Measurements from ENCODE around the gene NOP10.
"Not testable (repeated sequence)": the region's sequence is repeated elsewhere in the genome, so short reads cannot be mapped to it uniquely, and the experiment has no call there.

Gene NOP10

DNA sequence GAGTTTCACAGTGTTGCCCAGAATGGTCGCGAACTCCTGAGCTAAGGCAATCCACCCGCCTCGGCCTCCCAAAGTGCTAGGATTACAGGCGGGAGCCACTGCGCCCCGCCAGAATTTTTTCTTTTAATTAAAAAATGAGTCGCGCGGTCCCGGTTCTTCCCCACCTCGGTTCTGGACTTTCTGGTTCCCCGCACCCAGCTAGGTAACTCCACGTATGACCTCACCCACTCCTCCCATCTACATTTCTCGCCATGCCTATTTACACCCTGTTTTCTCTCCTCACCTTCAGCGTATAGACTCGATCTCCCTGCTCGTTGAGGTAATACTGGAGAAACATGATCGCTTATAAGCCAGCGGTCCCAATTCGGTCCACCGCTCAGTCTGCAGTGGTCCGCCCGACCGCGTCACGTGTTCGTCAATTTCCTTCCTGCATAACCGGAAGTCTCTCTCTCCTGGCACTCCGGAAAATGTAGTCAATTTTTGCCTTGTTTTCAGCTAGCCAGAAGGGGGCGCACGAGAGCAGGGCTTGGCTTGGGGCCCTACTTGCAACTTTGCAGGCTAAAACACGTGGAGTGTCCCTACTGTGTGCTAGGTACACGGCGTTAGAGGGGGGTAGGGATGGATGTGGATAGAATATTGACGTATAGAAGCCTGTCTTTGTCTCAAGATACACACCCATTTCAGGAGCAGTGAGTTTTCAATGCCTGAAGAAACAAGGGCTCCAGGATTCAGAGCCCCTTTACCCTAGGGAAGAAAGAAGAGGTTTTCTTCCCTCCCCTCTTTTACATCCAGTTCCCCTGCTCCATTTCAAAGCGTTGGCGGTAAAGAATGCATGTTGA, at the start of gene NOP10, which contains the start of gene NUTM1:
TSS of gene NOP10 (minus strand) at position 400 of the 839 bp plus-strand sequence. CDS start at position 337, 63 bp downstream.
TSS of gene NUTM1 (plus strand) at position 579 of the 839 bp plus-strand sequence. CDS start 382 bp downstream, outside the sequence.
- DNase-seq: peak; percentile 91 to 93

DNA sequence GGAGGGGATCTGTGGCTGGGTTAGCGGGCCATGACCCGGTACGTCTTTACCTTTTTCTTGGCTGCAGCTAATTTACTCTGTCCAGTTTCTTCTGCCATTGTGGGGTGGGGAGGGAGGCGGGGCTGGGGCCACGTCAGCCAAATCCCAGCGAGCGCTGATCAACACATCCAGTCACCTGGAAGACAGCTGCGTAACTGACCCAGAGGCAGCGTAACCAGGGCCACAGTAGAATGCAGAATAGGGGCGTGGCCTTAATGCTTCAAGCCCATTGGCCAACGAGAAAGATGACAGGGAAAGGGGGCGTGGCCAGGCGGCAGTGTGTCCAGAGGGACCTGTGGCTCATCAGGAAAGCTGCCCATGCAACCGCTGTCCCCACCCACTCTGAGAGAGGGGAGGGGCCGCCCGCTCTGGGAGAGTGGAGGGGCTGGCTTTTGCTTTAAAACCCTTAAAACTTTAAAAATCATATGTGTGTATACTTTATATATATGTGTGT, 46.7 kb upstream of the NOP10 start:
- not testable (repeated sequence) for DNase-seq

DNA sequence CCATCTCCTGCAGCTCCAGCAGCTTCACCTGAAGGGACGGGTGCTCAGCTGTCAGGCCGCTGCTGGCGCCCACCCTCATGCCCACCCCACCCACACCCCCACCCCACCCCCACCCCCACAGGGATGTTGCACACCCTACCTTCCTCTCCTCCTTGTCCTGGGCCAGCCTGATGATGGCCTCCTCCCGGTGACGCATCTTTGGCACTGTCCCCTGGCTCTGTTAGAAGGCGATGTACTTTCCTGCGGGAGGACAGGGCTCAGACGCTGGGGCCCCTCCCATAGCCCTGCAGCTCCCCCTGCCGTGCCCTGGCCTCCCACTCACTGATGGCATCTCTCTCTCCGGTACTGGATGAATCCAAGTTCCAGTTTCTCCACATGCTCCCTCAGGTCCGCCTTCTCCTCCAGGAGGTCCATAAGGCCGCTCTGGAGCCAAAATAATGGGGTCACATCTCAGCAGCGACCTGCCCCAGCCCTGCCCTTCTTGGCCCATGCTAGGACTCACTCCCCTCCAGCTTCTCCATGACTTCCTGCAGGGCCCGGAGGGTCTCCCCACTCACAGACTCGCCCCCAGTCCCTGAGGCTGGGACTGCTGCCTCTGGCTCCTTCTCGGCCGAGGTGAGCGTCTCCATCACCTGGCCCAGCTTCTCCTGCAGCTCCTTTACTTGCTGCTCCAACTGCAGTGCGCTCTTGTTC, 39.0 kb upstream of the NOP10 start:
- DNase-seq: not testable (repeated sequence)

DNA sequence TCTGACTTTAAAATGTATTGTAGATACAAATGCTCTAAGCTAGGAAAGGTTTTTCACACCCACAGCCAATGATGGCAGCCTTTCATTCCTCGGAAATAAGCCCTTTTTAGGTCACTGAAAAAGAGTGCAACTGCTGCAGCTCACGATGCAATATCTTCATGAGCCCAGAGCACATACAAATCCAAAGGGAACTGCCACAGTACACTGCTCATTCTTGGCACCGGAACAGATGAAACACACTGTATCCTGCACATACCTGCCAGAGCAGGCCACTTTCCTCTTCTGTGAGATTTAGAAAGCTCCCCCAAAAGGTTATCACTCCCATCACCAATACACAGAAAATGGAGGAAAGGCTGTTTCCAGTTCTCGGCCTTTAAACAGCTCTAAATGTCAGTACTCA, 37.6 kb upstream of the NOP10 start:
- DNase-seq: not testable (repeated sequence)

DNA sequence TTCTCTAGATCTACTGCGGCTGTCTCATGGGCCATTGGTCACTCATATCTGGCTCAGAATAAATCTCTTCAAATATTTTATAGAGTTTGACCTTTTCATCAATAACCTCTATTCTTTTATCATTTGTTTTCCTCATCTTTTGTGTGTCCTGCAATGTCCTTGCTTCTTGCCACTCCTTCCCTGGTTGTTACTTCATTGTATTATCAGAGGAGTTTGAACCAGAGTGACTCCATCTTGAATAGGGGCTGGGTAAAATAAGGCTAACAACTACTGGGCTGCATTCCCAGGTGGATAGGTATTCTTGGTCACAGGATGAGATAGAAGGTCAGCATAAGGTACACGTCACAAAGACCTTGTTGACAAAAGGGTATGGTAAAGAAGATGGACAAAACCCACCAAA, 33.9 kb upstream of the NOP10 start:
- no peak for DNase-seq

DNA sequence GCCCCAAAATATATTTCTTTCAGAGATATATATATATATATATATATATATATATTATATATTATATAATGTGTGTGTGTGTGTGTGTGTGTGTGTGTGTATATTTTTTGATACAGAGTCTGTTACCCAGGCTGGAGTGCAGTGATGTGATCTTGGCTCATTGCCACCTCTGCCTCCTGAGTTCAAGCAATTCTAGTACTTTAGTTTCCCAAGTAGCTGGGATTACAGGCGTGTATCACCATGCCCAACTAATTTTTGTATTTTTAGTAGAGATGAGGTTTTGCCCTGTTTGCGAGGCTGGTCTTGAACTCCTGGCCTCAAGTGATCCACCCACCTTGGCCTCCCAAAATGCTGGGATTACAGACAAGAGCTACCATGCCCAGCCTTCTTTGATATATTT, 32.6 kb upstream of the NOP10 start:
- DNase-seq: not testable (repeated sequence)

DNA sequence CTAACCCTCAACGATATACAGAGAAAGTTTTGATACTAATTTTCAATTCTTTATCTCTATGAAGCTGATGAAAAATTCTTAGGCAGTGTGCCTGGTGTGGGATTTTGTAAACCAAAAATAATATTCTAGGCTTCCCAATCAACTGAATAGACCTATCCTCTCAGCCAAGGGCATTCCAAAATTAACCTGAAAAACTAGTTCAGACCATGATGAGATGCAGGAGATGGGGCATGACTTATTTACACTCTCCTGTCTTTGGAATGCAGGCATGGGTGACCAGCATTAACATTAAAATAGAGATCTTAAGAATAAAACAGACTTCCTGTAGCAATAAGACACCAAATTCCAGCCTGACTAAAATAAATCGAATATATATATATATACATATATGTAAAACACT, 31.9 kb upstream of the NOP10 start:
- no peak for DNase-seq

DNA sequence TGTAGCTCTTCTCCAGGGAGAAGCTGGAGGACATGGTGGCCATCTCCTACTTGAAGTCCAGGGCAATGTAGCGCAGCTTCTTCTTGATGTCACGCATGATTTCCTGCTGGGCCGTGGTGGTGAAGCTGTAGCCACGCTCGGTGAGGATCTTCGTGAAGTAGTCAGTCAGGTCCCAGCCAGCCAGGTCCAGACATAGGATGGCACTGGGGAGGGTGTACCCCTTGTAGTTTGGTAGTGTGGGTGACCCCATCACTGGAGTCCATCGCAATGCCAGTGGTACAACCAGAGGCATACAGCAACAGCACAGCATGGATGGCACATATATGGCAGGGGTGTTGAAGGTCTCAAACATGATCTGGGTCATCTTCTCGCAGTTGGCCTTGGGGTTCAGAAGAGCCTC, 31.0 kb upstream of the NOP10 start:
- no peak for DNase-seq

DNA sequence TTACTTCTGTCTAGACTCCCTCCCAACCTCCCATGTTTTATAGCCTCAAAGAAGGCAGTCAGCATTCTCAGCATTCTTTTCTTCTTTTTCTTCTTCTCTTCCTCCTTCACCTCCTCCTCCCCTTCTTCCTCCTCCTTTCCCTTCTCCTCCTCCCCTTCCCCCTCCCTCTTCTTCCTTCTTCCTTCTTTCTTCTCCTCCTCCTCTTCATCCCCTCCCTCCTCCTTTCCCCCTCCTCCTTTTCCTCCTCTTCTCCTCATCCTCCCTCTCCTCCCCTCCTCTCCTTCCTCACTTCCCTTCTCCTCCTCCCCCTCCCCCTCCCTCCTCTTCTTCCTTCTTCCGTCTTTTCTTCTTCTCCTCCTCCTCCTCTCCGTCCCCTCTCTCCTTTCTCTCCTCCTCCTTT, 27.7 kb upstream of the NOP10 start:
- no peak for DNase-seq

DNA sequence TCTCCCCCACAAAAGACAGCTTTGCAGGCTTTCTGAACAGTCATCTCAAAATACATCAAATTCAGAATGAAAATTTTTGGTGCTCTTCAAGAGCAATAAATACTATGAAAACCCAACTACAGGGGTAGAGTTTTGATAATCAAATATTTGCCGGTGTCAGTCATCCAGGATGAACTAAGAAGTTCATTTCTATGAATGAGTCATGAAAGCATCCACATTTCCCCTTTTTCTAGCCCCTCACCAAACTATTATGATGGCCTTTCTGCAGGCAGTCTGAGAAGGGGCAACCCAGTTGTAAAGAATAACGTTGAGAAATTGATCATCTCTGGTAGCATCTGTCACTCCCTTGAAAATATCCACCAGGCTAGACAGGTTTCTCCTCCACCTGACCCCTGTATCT, 27.2 kb upstream of the NOP10 start:
- DNase-seq: no peak

DNA sequence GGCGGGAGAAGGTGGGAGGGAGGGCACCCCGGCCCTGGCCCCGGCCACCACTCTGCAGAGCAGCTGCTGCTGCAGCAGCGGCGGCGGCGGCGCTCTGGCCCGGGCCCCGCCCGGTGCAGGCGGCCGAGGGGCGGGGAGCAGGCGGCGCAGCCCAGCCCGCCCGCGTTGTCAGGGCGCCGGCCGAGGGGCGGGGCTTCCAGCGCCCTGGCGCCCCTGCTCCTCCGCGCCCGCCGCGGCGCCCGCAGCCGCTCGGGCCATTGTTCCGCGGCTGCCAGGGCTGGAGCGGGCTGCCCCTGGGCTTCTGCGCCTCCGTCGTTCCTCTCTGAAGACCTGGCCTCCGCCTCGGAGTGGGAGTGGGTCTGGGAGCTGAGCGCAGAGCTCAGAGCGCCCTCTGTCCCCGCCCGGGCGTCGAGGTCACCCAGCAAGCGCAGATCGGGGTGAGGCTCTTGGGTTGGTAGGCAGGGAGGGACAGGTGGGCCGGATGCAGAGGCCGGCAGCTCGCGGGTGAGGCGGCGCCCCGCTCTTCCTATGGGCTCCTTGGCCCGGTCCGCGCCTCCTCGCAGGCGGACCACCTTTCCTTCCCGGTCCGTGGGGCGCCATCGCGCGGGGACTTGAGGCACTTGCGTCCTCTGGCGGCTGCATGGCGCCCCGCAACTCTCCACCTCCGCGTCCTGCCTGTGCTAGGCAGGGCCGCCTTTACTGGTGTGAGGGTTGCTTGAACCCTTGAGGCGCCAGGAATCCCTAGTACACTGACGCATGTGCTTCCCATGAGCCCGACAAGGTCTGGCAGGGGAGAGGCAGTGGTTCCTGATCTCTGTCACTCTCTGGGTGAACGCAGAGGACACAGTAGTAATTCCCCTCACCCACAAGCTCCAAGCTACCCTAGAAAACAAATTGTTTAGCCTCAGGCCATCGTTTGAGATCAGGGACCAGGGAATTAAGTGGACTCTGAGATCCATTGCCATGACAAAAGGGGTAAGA, 24.5 kb upstream of the NOP10 start, which contains the start of gene LPCAT4:
TSS of gene LPCAT4 (minus strand) at position 96 of the 981 bp plus-strand sequence. CDS start 96 bp downstream, outside the sequence.
- DNase-seq: peak; percentile 83 to 84

DNA sequence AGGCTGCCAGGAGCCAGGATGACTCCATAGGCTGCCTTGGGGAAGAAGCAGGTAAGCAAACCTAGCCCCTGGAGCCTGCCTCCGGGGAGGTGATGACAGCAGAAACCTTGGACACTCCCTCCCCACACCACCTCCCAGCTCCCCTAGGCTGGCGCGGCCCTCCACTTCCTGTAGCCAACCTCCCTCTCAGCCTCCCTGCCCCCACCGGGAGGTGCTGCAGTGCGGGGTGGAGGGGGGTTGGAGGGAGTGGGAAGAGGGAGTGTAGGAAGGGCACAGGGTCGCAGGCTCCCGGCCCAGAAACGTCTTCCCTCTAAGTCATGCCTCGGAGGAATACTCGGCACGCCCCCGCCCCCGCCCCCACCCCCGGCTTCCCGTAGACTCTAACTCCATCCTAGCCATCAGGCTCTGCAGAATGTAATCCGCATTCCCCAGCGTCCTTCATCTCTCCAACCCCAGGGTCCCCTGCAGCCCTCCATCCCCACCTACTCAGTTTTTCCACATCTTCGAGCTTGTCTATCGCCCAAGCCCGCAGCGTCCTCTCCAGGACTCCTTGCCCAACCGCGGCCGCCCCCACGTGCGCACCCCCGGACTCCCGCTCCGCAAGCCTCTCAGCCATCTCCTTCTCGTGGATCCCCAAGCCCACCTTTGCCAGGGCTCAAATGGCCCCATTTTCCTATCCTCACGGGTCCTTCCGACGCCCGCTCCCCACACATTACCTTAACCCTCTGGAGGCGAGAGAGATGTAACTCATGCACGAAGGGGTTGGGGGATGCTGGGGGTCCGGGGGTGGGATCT, 23.5 kb upstream of the NOP10 start:
- DNase-seq: no peak

DNA sequence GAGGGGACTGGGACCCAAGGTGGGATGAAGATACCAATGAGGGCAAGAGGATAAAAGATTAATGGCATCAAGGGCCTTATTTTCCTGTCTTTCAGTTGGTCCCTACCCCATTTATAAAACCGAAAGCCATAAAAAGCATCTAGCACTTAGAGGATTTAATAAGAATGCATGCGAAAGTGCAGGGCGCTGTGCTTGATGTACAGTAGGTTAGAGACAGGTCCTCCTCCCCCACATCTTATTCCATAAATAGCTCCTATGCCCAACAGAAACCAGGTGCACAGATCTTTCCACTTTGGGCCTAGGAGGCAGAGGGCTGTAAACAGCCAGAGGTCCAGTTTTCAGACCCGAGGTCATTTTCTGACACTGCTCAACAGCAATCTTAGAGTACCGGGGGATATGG, 22.9 kb upstream of the NOP10 start:
- DNase-seq: no peak

DNA sequence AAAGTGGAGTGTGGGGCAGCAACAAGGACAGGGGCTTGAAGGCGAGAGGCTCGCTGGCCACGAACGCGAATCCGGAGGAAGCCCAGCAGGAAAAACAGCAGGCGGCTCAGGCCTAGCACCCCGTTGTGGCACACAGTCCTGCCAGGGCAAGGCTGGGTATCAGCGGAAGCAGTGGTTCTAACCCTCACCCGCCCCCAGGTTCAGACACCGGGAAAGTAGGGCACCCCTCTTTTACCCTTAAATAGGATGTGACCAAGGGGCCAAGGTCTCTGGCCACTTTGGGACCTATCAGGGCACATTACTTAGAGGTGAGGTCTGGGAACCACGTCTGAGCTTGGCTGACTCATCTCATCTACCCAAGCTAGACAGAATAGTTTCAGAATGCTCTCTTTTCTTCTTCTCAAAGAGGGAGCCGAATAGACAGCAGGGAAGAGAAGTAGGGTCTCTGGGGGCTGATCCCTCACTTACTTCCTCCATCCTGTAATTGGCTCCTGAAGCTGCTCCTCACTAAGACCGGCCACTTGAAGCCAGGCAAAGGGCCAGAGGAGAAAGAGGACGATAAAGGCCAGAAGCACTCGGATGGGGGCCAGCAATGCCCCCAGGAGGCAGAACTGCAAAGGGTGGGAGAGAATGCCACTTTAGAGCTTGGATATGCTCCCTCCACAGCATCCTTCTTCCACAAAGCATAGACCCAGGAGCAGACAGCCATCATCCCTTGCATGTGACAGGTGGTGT, 22.3 kb upstream of the NOP10 start:
- DNase-seq: no peak

DNA sequence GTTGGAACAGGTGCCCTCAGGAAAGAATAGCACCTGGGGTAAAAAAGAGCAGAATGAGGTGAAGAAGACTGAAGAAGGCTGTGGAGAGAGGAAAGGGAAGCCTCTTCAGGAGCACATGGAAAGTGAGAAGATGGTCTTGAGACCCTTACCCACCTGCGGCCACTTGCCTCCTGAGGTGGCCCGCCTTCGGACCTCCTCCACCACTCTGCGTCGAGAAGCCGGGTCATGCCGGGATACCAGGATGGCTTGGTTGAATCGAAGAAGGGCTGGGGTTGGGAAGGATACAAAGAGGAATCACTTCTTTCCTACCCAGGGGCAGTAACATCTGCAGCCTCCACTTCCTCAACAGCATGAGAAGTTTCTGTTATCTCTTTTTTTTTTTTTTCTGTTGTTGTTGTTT, 21.1 kb upstream of the NOP10 start:
- DNase-seq: no peak

DNA sequence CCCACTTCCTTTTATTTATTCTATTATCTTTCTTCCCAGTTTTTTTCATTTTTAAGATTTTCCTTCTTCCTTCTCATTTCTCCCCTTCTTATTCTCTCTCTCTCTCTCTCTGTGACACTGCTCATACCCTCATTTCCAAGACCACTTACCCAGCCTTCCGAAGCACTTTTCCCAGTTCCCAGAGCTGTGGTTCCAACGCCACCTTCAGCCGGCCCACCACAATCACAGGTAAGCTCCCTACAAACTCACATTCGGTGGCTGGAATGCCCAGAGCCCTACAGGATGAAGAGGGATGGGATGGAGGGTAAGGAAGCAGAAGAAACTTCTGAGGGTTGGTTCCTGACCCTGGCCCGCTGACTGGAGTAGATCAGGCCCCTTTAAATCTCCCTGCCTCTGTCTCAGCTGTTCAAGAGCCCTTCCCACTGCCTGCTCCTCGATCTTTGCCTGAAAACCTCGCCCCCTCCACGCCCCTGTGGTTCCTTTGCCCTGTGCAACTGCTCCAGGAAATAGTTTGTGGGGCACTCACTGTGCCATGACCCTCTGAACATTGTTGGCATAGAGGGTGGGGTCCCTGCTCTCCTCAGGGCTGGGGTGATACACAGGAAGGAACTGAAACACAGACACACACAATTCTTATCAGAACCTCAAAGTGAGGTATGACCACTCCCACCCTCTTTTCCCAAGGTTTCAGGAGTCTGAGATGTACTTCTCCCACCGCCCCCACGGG, 19.3 kb upstream of the NOP10 start:
- DNase-seq: no peak

DNA sequence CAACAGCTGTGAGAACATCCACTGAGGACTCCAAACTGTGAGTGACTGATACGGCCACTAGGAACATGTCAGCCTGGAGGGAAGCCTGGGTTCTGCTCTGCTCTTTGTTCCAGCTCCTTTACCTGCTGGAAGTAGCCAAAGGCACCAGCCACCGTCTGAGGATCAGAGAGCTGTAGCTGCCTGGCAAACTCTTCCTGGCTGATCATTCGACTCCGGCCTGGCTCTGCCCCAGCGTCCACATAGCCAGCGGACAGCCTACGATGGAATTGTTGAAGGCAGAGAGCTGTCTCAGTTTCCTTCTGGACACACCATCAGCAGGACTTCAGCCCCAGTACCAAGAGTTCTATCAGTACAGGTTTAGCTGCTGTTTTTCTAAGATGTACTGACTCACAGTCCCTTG, 18.3 kb upstream of the NOP10 start:
- DNase-seq: no peak

DNA sequence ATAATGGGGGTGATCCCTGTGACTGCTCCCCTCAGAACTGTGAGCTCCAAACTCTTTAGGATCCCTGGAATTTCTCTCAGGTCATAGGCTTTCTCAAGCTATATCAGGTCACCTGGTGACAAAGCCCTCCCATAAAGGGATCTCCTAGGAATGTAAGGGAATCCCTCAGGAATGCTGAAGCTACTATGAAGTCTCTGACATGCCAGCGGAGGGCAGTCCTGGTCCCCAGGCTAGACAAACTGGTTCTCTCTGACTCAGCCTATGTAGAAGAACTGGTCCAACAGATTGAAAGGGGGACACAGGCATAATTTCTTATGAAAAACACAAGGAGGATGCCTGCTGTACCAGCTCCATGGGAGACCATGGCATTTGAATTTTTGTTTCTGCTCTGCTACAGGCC, 17.4 kb upstream of the NOP10 start:
- no peak for DNase-seq

DNA sequence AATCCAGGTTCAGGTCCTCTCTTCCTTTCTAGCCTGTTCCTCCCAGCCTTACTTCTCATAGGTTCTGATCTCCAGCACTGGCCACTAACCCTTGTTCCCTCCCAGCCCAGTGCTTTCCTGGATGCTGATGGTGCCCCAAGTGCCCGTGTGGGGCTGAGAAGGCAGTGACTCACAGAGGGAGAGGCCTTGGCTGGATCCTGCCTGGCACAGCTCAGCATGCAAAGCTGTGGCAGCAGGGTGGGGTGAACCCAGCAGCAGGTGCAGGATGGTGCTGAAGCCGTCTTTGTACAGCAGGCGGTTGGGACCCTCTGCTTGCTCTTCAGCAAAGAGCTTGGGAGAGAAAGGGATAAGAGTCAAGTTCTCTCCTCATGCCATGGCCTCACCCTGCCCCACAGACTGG, 16.5 kb upstream of the NOP10 start:
- DNase-seq: no peak

DNA sequence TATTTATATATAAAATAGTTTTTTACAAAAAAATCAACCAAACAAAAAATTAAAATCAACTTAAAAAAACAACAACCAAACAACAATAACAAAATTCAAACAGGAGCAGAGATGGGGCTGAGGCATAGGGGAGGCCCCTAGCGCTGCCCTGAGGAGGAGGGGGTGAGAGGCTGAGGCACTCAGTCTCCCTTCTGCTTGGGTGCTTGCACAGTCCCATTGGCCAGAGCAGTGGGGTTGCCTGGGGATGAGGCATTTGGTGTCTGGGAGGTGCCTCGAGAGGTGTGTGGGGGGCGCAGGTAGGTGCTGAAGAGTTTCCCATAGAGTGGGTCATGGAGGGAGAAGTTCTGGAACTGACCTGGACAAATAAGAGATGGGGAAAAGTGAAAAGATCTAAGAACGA, 16.0 kb upstream of the NOP10 start:
- no peak for DNase-seq
